ENCODE measurements around the gene CTDSP2.

DNA sequence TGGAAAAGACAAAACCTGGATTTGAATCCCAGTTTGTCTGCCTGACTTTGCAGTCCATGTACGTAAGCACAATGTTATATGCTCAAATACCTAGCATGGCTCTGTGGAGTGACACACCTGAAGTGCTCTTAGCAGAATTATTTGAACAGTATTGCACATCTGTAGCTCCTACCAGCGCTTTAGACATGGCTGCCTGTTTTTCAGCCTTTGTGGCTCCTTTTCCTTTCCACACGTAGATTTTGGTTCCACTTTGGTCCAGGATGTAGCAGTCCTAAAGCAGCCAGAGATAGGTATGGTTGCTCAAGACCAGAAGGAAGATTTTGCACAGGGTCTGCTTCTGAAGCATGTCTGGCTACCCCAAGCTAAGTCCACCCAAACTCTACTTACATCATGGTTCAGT lies 37.1 kb downstream of the CTDSP2 start:
- no peak for TF ChIP-seq CTCF (IDR thresholded peaks at IDR 0.05; ENCODE audit: extremely low read depth in 1 of 2, insufficient read depth in 1 of 2, low read depth in 1 of 2, low read length in 2 of 2)
- TF ChIP-seq EZH2 (IDR thresholded peaks at IDR 0.05; ENCODE audit: borderline replicate concordance, low read depth, low read length, severe bottlenecking) = no peak
- TF ChIP-seq POLR2A (IDR thresholded peaks at IDR 0.05; ENCODE audit: low read depth, low read length) = no peak
- TF ChIP-seq GATA2 (IDR thresholded peaks at IDR 0.05; ENCODE audit: insufficient read depth, insufficient read length, low read depth, low read length) = no peak
- no peak for TF ChIP-seq POLR2AphosphoS5 (IDR thresholded peaks at IDR 0.05; ENCODE audit: insufficient read depth, low read depth, low read length)
- TF ChIP-seq MYC (IDR thresholded peaks at IDR 0.05; ENCODE audit: low read depth, low read length) = no peak
- TF ChIP-seq MAX (IDR thresholded peaks at IDR 0.05; ENCODE audit: insufficient read depth, insufficient read length) = no peak
